D721Med (cell line): ENCODE measurements around the gene TESK2.

Experiments used
- DNase-seq: peaks from one replicate; pipeline ENCODE4 v3.0.0; 2011; ENCODE audit warnings: low spot score; ENCODE audit not compliant: insufficient read length
- FAIRE-seq: peaks from 2 replicates; lab custom pipeline; 2011; peaks lifted over from hg19 to GRCh38; lab: Jason Lieb, UNC
- CTCF ChIP-seq: IDR thresholded peaks from 2 replicates; pipeline ENCODE4 v1.5.1; 2012; ENCODE audit warnings: mild to moderate bottlenecking, control low read depth; ENCODE audit not compliant: insufficient read depth; ENCODE audit errors: missing control alignments

The TESK2 gene

GRCh38 chr1:45359882-45360513 lies 131.0 kb downstream of the TESK2 start:
- no peak for DNase-seq
- FAIRE-seq = no peak
- TF ChIP-seq CTCF = peak; percentile 75

GRCh38 chr1:45356186-45356585 lies 134.8 kb downstream of the TESK2 start:
- DNase-seq (no peak), FAIRE-seq (no peak)
- TF ChIP-seq CTCF = no peak

GRCh38 chr1:45355683-45356082 lies 135.3 kb downstream of the TESK2 start:
- no peak for FAIRE-seq

GRCh38 chr1:45354838-45355237 lies 136.1 kb downstream of the TESK2 start:
- FAIRE-seq (no peak), DNase-seq (no peak)
- no peak for TF ChIP-seq CTCF

More at GRCh38 chr1:45355683-45356082, 135.3 kb downstream of the TESK2 start:
- no peak for DNase-seq
- TF ChIP-seq CTCF = no peak

- no peak for DNase-seq
- no peak for FAIRE-seq
- no peak for TF ChIP-seq CTCF
Observed at GRCh38 chr1:45353685-45354084, 137.3 kb downstream of the TESK2 start.

GRCh38 chr1:45351508-45351907 lies 139.5 kb downstream of the TESK2 start:
- FAIRE-seq = no peak

More at GRCh38 chr1:45351508-45351907, 139.5 kb downstream of the TESK2 start:
- no peak for DNase-seq
- no peak for TF ChIP-seq CTCF
